HUES64 (cell line): ENCODE data around the gene RBFOX1.

ENCODE experiments used
- H3K27ac ChIP-seq: 2 replicates; pipeline ENCODE4 v1.7.0; 2013; ENCODE audit warnings: low read depth, low read length, inconsistent platforms
- H3K27me3 ChIP-seq: 2 replicates; pipeline ENCODE4 v1.6.1; 2013; ENCODE audit warnings: mild to moderate bottlenecking, low read length; ENCODE audit not compliant: insufficient read depth
- H3K36me3 ChIP-seq: 2 replicates; pipeline ENCODE4 v1.6.1; 2013; ENCODE audit warnings: mild to moderate bottlenecking, low read length; ENCODE audit not compliant: insufficient read depth
- H3K4me1 ChIP-seq: 2 replicates; pipeline ENCODE4 v1.6.1; 2013; ENCODE audit warnings: mild to moderate bottlenecking, low read length, moderate library complexity; ENCODE audit not compliant: insufficient read depth
- H3K4me3 ChIP-seq: 2 replicates; pipeline ENCODE4 v1.5.1; 2013; ENCODE audit warnings: mild to moderate bottlenecking, low read length, moderate library complexity
- H3K9ac ChIP-seq: 2 replicates; pipeline ENCODE4 v1.6.1; 2013; ENCODE audit warnings: mild to moderate bottlenecking, low read depth, low read length
- H3K9me3 ChIP-seq: 2 replicates; pipeline ENCODE4 v1.6.1; 2013; ENCODE audit warnings: low read depth, low read length; ENCODE audit not compliant: insufficient read depth
- WGBS: fragments of 150-250, 120-280 bp; methylation state at CpG from one replicate; pipeline ENCODE4 v1.1.7; 2013; ENCODE audit warnings: missing lambda C conversion rate; 5-methylcytosine and 5-hydroxymethylcytosine counted together

Gene RBFOX1

DNA sequence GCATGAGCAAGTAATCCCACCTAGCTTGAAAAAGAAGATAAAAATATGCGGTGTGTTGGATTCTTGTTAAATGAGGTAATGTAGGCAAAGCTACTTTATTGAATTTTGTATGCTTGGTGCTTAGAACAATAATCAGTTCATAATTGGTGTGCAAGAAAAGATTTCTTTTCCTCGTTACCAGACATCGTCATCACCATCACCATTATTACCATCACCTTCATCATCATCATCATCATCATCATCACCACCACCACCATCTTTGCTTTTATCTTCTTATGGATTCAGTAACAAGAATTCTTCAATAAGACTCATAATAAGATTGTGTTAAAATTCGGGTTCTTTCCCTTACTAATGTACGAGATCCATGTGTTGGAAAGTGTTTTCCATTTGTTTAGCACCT is 173.7 kb downstream of the RBFOX1 start:
- Histone ChIP-seq H3K9ac (no peak overlapping the region), H3K36me3 (no peaks in the 10 kb centered on the region), H3K9me3 (no peaks in the 10 kb centered on the region), H3K27me3 (no peaks in the 10 kb centered on the region), H3K27ac (no peak overlapping the region), H3K4me1 (peaks cover 16% of the 10 kb centered on the region), H3K4me3 (no peak overlapping the region)
- WGBS, result 99% methylated on average over 4 of the region's 5 CpGs

DNA sequence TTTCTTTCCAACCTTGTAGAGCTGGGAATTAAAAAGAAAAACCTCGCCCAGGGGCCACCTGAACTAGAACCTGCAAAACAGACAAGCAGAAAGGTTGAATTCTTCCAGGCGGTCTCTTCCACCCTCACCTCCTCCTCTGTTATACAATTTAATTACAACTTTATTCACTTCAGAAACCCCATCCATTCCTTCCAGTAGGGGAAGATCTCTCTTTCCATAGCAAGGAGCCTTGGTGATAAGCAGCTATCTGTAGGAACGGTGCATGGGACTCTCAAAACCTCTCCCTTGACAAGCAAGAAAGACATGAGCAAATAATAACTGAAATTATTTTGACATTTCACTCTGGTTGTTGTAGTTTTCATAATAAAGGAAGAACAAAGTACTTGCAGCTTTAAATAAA is 176.0 kb downstream of the RBFOX1 start:
- Histone ChIP-seq H3K4me1 (peaks cover 16% of the 10 kb centered on the region), H3K27ac (no peak overlapping the region), H3K36me3 (no peaks in the 10 kb centered on the region), H3K27me3 (no peaks in the 10 kb centered on the region), H3K9ac (no peak overlapping the region), H3K4me3 (no peak overlapping the region), H3K9me3 (no peaks in the 10 kb centered on the region)
- 90% methylated on average over 3 of the region's 3 CpGs for WGBS

GRCh38 chr16:7509963-7510601 is 177.4 kb downstream of the RBFOX1 start:
- H3K9me3 ChIP-seq, result no peaks in the 10 kb centered on the region
- no peak overlapping the region for H3K9ac ChIP-seq
- H3K27ac ChIP-seq, result no peak overlapping the region
- H3K4me1 ChIP-seq, result peaks cover 16% of the 10 kb centered on the region
- WGBS, result 92% methylated on average over 21 of the region's 23 CpGs
- H3K4me3 ChIP-seq, result no peak overlapping the region
- H3K36me3 ChIP-seq, result no peaks in the 10 kb centered on the region
- no peaks in the 10 kb centered on the region for H3K27me3 ChIP-seq

GRCh38 chr16:7511549-7512260 is 179.1 kb downstream of the RBFOX1 start:
- Histone ChIP-seq H3K4me3 (no peak overlapping the region), H3K36me3 (no peaks in the 10 kb centered on the region), H3K4me1 (peaks cover 16% of the 10 kb centered on the region), H3K9ac (no peak overlapping the region), H3K27ac (no peak overlapping the region), H3K27me3 (no peaks in the 10 kb centered on the region), H3K9me3 (no peaks in the 10 kb centered on the region)
- 96% methylated on average over 7 of the region's 7 CpGs for WGBS

GRCh38 chr16:7512503-7512902 is 179.9 kb downstream of the RBFOX1 start:
- H3K36me3 ChIP-seq, result no peaks in the 10 kb centered on the region
- H3K4me3 ChIP-seq, result no peak overlapping the region
- no peak overlapping the region for H3K9ac ChIP-seq
- H3K27me3 ChIP-seq, result no peaks in the 10 kb centered on the region
- peaks cover 16% of the 10 kb centered on the region for H3K4me1 ChIP-seq
- 66% methylated on average over 3 of the region's 3 CpGs for WGBS
- H3K9me3 ChIP-seq, result no peaks in the 10 kb centered on the region
- no peak overlapping the region for H3K27ac ChIP-seq

- Histone ChIP-seq H3K4me1 (peaks cover 16% of the 10 kb centered on the region), H3K9ac (no peak overlapping the region), H3K27me3 (no peaks in the 10 kb centered on the region), H3K9me3 (no peaks in the 10 kb centered on the region), H3K4me3 (no peak overlapping the region), H3K27ac (no peak overlapping the region), H3K36me3 (no peaks in the 10 kb centered on the region)
- WGBS, result 87% methylated on average over 4 of the region's 4 CpGs
These were observed 180.8 kb downstream of the RBFOX1 start for GRCh38 chr16:7513429-7513828.

- Histone ChIP-seq H3K27me3 (no peaks in the 10 kb centered on the region), H3K9ac (no peak overlapping the region), H3K4me1 (peaks cover 4% of the 10 kb centered on the region; the same call in 1 of the 2 replicates), H3K27ac (no peak overlapping the region), H3K9me3 (no peaks in the 10 kb centered on the region), H3K36me3 (no peaks in the 10 kb centered on the region), H3K4me3 (no peak overlapping the region)
- 98% methylated on average over 3 of the region's 5 CpGs for WGBS
These were observed 182.9 kb downstream of the RBFOX1 start for GRCh38 chr16:7515543-7515942.

DNA sequence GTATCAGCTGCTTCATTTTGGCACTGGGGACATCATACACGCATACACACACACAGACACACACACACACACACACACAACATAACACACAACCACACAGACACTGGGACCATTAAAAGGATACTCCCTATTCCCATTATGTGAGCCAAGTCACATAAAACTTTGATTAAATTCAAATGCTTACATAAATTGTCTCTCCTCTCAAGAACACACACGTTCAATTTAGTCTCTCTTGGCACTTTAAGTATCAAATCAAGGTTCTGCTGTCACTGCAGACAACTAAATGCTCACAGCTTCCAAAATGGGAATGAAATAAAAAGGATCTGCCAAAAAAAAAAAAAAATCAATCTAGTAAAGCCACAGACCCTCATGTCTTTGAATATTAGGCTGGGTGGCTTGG is 184.9 kb downstream of the RBFOX1 start:
- 91% methylated on average over 2 of the region's 2 CpGs for WGBS
- Histone ChIP-seq H3K36me3 (no peaks in the 10 kb centered on the region), H3K4me3 (no peak overlapping the region), H3K27ac (no peak overlapping the region), H3K9me3 (no peaks in the 10 kb centered on the region), H3K4me1 (no peaks in the 10 kb centered on the region), H3K27me3 (no peaks in the 10 kb centered on the region), H3K9ac (no peak overlapping the region)

DNA sequence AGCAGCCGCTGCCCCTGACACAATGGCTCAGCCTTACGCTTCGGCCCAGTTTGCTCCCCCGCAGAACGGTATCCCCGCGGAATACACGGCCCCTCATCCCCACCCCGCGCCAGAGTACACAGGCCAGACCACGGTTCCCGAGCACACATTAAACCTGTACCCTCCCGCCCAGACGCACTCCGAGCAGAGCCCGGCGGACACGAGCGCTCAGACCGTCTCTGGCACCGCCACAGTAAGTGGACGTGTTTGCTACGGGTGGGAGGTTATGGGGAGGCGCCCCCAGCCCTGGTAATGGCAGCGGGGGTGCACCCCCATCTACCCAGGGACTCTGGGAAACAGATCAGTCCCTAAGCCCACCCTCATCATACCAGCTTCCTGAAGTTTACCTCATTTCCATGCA is 185.5 kb downstream of the RBFOX1 start:
- Histone ChIP-seq H3K36me3 (no peaks in the 10 kb centered on the region), H3K4me1 (no peaks in the 10 kb centered on the region), H3K4me3 (no peak overlapping the region), H3K9ac (no peak overlapping the region), H3K27ac (no peak overlapping the region), H3K27me3 (no peaks in the 10 kb centered on the region), H3K9me3 (no peaks in the 10 kb centered on the region)
- WGBS, result 96% methylated on average over 25 of the region's 25 CpGs

DNA sequence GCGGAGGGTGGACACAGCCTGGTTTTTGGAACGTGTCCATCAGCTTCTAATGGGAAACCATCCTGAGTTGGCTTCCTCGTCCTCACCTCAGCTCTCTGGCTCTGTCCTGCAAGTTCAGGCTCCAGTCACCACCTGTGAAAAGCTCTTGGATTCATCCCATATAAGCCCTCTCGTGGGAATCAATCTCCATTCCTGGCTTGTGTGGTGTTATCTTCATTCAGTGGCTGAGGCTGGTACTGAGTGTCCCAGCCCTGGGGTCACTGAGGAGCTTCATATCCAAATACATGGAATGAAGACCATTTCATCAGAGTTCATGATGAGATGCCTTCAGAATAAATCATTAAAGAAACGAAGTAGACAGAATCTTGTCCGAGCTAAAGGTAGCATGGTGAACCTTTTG is 189.2 kb downstream of the RBFOX1 start:
- no peak overlapping the region for H3K9ac ChIP-seq
- H3K36me3 ChIP-seq, result no peaks in the 10 kb centered on the region
- H3K27me3 ChIP-seq, result no peaks in the 10 kb centered on the region
- H3K9me3 ChIP-seq, result no peaks in the 10 kb centered on the region
- WGBS, result 93% methylated on average over 6 of the region's 6 CpGs
- no peaks in the 10 kb centered on the region; the same call in 1 of the 2 replicates for H3K4me1 ChIP-seq
- no peak overlapping the region for H3K27ac ChIP-seq
- no peak overlapping the region for H3K4me3 ChIP-seq

DNA sequence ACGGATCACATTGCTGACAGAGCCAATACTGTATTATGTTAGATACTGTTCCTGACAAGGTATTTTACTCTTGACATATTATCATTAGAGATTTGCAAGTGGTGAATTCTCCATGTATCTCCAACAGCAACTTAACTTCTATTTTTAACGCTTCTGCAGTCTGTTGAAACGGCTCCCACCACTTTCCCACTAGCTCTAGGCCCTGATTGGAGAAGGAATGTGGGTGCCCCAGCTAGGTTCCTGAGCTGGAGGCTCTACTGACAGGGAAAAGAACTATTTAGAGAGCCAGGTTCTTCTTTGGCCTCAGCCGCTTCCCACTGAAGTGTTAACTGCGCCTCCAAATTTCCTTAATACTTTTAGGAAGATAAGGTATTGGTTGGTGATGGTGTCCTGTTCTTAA is 191.8 kb downstream of the RBFOX1 start:
- no peaks in the 10 kb centered on the region; the same call in 1 of the 2 replicates for H3K4me1 ChIP-seq
- 100% methylated on average over 2 of the region's 5 CpGs for WGBS
- H3K27ac ChIP-seq, result no peak overlapping the region
- H3K36me3 ChIP-seq, result no peaks in the 10 kb centered on the region
- H3K9me3 ChIP-seq, result no peaks in the 10 kb centered on the region
- no peak overlapping the region for H3K4me3 ChIP-seq
- H3K27me3 ChIP-seq, result no peaks in the 10 kb centered on the region
- H3K9ac ChIP-seq, result no peak overlapping the region
